H1 (cell line): ENCODE results near the gene ANKRD6. TPM values are rescaled to one million over a fixed set of nuclear protein-coding genes. Genes with fewer than 3 reads are reported as not detected.

Experiments used
- CTCF ChIA-PET: fragments of 300-600 bp; sonication (Branson Sonifier 250); formaldehyde crosslinking; loops from one replicate; lab custom pipeline; 2021; ENCODE audit not compliant: partially characterized antibody; lab: Charles Lee
- POLR2A ChIA-PET: fragments of 300-600 bp; sonication (Branson Sonifier 250); formaldehyde crosslinking; loops from one replicate; lab custom pipeline; 2021; ENCODE audit warnings: inconsistent platforms; ENCODE audit not compliant: partially characterized antibody; lab: Charles Lee
- DNase-seq, 2 experiments: peaks; one replicate each; pipeline versions ENCODE4 v3.0.0 to v3.0.0-alpha.2; 2010 to 2022; ENCODE audit warnings: low spot score in 2 of 2, low read depth in 1 of 2, mixed read lengths in 1 of 2
- FAIRE-seq: peaks from 2 replicates; lab custom pipeline; 2011; peaks lifted over from hg19 to GRCh38; lab: Jason Lieb, UNC
- H2AFZ ChIP-seq: 2 replicates; pipeline ENCODE4 v1.8.1; 2012; ENCODE audit warnings: low read length, inconsistent platforms
- H2AK5ac ChIP-seq: 2 replicates; pipeline ENCODE4 v1.6.1; 2013; ENCODE audit warnings: low read depth, low read length
- H2BK120ac ChIP-seq: replicated peaks from 2 replicates; pipeline ENCODE3; 2013; ENCODE audit warnings: low read depth, low read length, inconsistent platforms
- H2BK12ac ChIP-seq: 2 replicates; pipeline ENCODE4 v1.6.1; 2013; ENCODE audit warnings: low read depth, low read length
- H2BK15ac ChIP-seq: 2 replicates; pipeline ENCODE4 v1.6.1; 2013; ENCODE audit warnings: low read length
- H2BK20ac ChIP-seq: 2 replicates; pipeline ENCODE4 v1.6.1; 2013; ENCODE audit warnings: low read length
- H2BK5ac ChIP-seq: 2 replicates; pipeline ENCODE4 v1.6.1; 2013; ENCODE audit warnings: low read depth, low read length
- H3K14ac ChIP-seq: 2 replicates; pipeline ENCODE4 v1.6.1; 2013; ENCODE audit warnings: inconsistent platforms; ENCODE audit not compliant: insufficient read length
- H3K18ac ChIP-seq: 2 replicates; pipeline ENCODE4 v1.6.1; 2013; ENCODE audit warnings: low read length; ENCODE audit errors: extremely low read depth
- H3K23ac ChIP-seq: 2 replicates; pipeline ENCODE4 v1.6.1; 2013; ENCODE audit warnings: inconsistent platforms; ENCODE audit not compliant: insufficient read length
- H3K23me2 ChIP-seq: 2 replicates; pipeline ENCODE4 v1.6.1; 2013; ENCODE audit warnings: low read depth, low read length
- H3K27ac ChIP-seq: 2 replicates; pipeline ENCODE4 v1.6.1; 2011; ENCODE audit warnings: low read depth, low read length, inconsistent platforms
- H3K27me3 ChIP-seq, 4 experiments: replicated peaks in 1 of 4; 1 replicate in 1 of 4; 2 replicates in 3 of 4; pipeline versions ENCODE4 v1.6.1 to v1.8.1; 2011 to 2013; ENCODE audit warnings: low read length in 3 of 4, mild to moderate bottlenecking in 3 of 4, inconsistent platforms in 2 of 4, mixed read lengths in 2 of 4, moderate library complexity in 1 of 4; ENCODE audit not compliant: control insufficient read depth in 3 of 4, insufficient read depth in 3 of 4; ENCODE audit errors: extremely low read depth in 1 of 4
- H3K36me3 ChIP-seq, 4 experiments: 2 replicates each; pipeline versions ENCODE4 v1.6.1 to v1.8.1; 2011 to 2013; ENCODE audit warnings: mild to moderate bottlenecking in 4 of 4, low read length in 3 of 4, moderate library complexity in 2 of 4, control low read depth in 1 of 4, inconsistent platforms in 1 of 4; ENCODE audit not compliant: insufficient read depth in 4 of 4, control insufficient read depth in 2 of 4
- H3K4ac ChIP-seq: replicated peaks from 2 replicates; pipeline ENCODE3; 2013; ENCODE audit warnings: low read length, low read depth, mixed read lengths, inconsistent platforms; ENCODE audit not compliant: insufficient read length
- H3K4me1 ChIP-seq, 4 experiments: replicated peaks in 1 of 4; 1 replicate in 1 of 4; 2 replicates in 3 of 4; pipeline versions ENCODE4 v1.6.1 to v1.8.1; 2011 to 2013; ENCODE audit warnings: low read length in 3 of 4, inconsistent platforms in 2 of 4, mixed read lengths in 1 of 4; ENCODE audit not compliant: insufficient read depth in 4 of 4, control insufficient read depth in 3 of 4
- H3K4me2 ChIP-seq, 2 experiments: 2 replicates each; pipeline versions ENCODE4 v1.6.1 to v1.8.1; 2011 to 2013; ENCODE audit warnings: low read depth in 2 of 2, low read length in 2 of 2, control low read depth in 1 of 2, inconsistent platforms in 1 of 2, mild to moderate bottlenecking in 1 of 2; ENCODE audit not compliant: insufficient read depth in 1 of 2
- H3K4me3 ChIP-seq, 4 experiments: fragments of 200-600, 300-600 bp in 1 of 4; sonication (generic), shearing (Covaris generic), sonication (Bioruptor Twin) in 1 of 4; 2 replicates each; pipeline versions ENCODE4 v1.5.1 to v1.8.1; 2011 to 2016; ENCODE audit warnings: low read length in 4 of 4, low read depth in 3 of 4, control low read depth in 2 of 4, inconsistent platforms in 2 of 4, mild to moderate bottlenecking in 2 of 4, mixed read lengths in 1 of 4, moderate library complexity in 1 of 4; ENCODE audit not compliant: insufficient read depth in 2 of 4; ENCODE audit errors: extremely low read depth in 1 of 4
- H3K56ac ChIP-seq: replicated peaks from 2 replicates; pipeline ENCODE3; 2013; ENCODE audit warnings: low read depth, mild to moderate bottlenecking, mixed read lengths, low read length, inconsistent platforms; ENCODE audit not compliant: insufficient read length
- H3K79me1 ChIP-seq: 2 replicates; pipeline ENCODE4 v1.6.1; 2013; ENCODE audit warnings: low read depth, low read length, control low read depth
- H3K79me2 ChIP-seq, 2 experiments: 2 replicates each; pipeline versions ENCODE4 v1.6.1 to v1.8.1; 2012 to 2013; ENCODE audit warnings: low read length in 2 of 2, mild to moderate bottlenecking in 2 of 2, inconsistent platforms in 1 of 2; ENCODE audit not compliant: insufficient read depth in 2 of 2, control insufficient read depth in 1 of 2
- H3K9ac ChIP-seq, 4 experiments: replicated peaks in 1 of 4; 1 replicate in 1 of 4; 2 replicates in 3 of 4; pipeline versions ENCODE4 v1.6.1 to v1.8.1; 2011 to 2013; ENCODE audit warnings: low read depth in 3 of 4, low read length in 3 of 4, control low read depth in 2 of 4, mild to moderate bottlenecking in 2 of 4, moderate library complexity in 2 of 4, inconsistent platforms in 1 of 4; ENCODE audit errors: extremely low read depth in 1 of 4
- H3K9me3 ChIP-seq, 2 experiments: 2 replicates each; pipeline versions ENCODE4 v1.6.1 to v1.8.1; 2012 to 2013; ENCODE audit warnings: mild to moderate bottlenecking in 2 of 2, moderate library complexity in 2 of 2, control low read depth in 1 of 2, inconsistent platforms in 1 of 2, low read depth in 1 of 2, low read length in 1 of 2, mixed read lengths in 1 of 2; ENCODE audit not compliant: insufficient read depth in 2 of 2
- H4K20me1 ChIP-seq, 2 experiments: replicated peaks in 1 of 2; 2 replicates each; pipeline versions ENCODE3 to v1.8.1; 2011 to 2013; ENCODE audit warnings: inconsistent platforms in 2 of 2, low read length in 2 of 2, mild to moderate bottlenecking in 1 of 2; ENCODE audit not compliant: insufficient read depth in 2 of 2, control insufficient read depth in 1 of 2
- H4K5ac ChIP-seq: 2 replicates; pipeline ENCODE4 v1.6.1; 2013; ENCODE audit warnings: low read length, low read depth, mixed read lengths, inconsistent platforms; ENCODE audit not compliant: insufficient read length
- H4K8ac ChIP-seq: 2 replicates; pipeline ENCODE4 v1.8.0; 2013; ENCODE audit warnings: mild to moderate bottlenecking, moderate library complexity, low read length, inconsistent platforms; ENCODE audit not compliant: insufficient read depth; ENCODE audit errors: extremely low read depth
- H4K91ac ChIP-seq: replicated peaks from 2 replicates; pipeline ENCODE3; 2013; ENCODE audit warnings: low read length, mixed read lengths, inconsistent platforms; ENCODE audit not compliant: insufficient read length
- KDM4A ChIP-seq: IDR thresholded peaks from one replicate; pipeline ENCODE4 v1.7.1; 2012; ENCODE audit warnings: low read depth, mild to moderate bottlenecking, moderate library complexity, low read length, inconsistent platforms; ENCODE audit not compliant: severe bottlenecking
- NRF1 ChIP-seq: IDR thresholded peaks from 2 replicates; pipeline ENCODE4 v1.6.1; 2011; ENCODE audit warnings: mild to moderate bottlenecking, low read depth, low read length, improper control_type of control experiment
- RBBP5 ChIP-seq: IDR thresholded peaks from 2 replicates; pipeline ENCODE4 v1.7.1; 2012; ENCODE audit warnings: low read depth, mild to moderate bottlenecking, inconsistent platforms, low read length, moderate library complexity, borderline replicate concordance
- SIX5 ChIP-seq: IDR thresholded peaks from 2 replicates; pipeline ENCODE4 v1.6.1; 2011; ENCODE audit warnings: mild to moderate bottlenecking, low read depth, low read length
- WGBS, 2 experiments: shearing (Covaris generic) in 1 of 2; methylation state at CpG; one replicate each; pipeline versions ENCODE4 v1.1.6 to v1.1.7; 2013 to 2015; ENCODE audit warnings: low lambda C conversion rate in 2 of 2, mixed read lengths in 2 of 2, inconsistent platforms in 1 of 2, low coverage in 1 of 2, missing lambda C conversion rate in 1 of 2; ENCODE audit not compliant: insufficient replicate concordance in 2 of 2, insufficient coverage in 1 of 2, insufficient read length in 1 of 2; ENCODE audit errors: extremely low coverage in 1 of 2, missing lambda C conversion rate in 1 of 2; 5-methylcytosine and 5-hydroxymethylcytosine counted together
- polyA plus RNA-seq, 7 experiments: library from polyadenylated mRNA; depleted of rRNA in 3 of 7; stranded (reverse) in 5 of 7; unstranded in 2 of 7; fragments of >200 nt in 5 of 7; fragments of 200-250 nt in 2 of 7; gene quantifications; 1 replicate in 5 of 7; 2 replicates in 1 of 7; 4 replicates in 1 of 7; pipeline versions ENCODE4 v1.2.1 to v1.2.3, GENCODE V29; 2011 to 2013; ENCODE audit warnings: missing spikeins in 2 of 7, mixed read lengths in 2 of 7
- total RNA-seq: library from RNA; stranded (reverse); fragmentation: NEBNext Ultra II Directional; extraction: Animal tissue kit (Norgen Biotek cat#: 25700); gene quantifications from 2 replicates; pipeline ENCODE4 v1.2.1, GENCODE V29; 2021

Gene ANKRD6
- total and polyA plus RNA-seq, 2 of the 8 experiments (the other 6 are each of a cell fraction or from before 2014, with no cell fraction given), result 5.9 to 12.8 TPM

- Histone ChIP-seq H3K27me3 (no peaks in the 10 kb centered on the region), H3K27ac (no peak overlapping the region), H4K5ac (no peak overlapping the region), H4K8ac (no peak overlapping the region), H3K79me2 (0 out of 4 replicates have a peak, but pooled peaks cover 0 to 4% of the 10 kb centered on the region in 2 experiments), H3K9me3 (no peaks in the 10 kb centered on the region), H3K4me3 (no peak overlapping the region), H2BK12ac (no peak overlapping the region), H3K23me2 (no peaks in the 10 kb centered on the region), H4K91ac (no peak overlapping the region), H3K36me3 (peaks cover 41 to 86% (median 69%) of the 10 kb centered on the region in 4 experiments), H3K23ac (no peak overlapping the region), H2BK15ac (no peak overlapping the region), H3K4me2 (no peak overlapping the region), H4K20me1 (no peaks in the 10 kb centered on the region), H3K4ac (no peak overlapping the region), H2BK20ac (no peak overlapping the region), H3K18ac (no peak overlapping the region), H2AK5ac (no peak overlapping the region), H3K79me1 (no peaks in the 10 kb centered on the region), H3K9ac (no peak overlapping the region), H3K4me1 (peaks cover 0 to 1% (median under 1%) of the 10 kb centered on the region in 4 experiments; a peak in 2 of 7 replicates), H2AFZ (no peak overlapping the region), H2BK120ac (no peak overlapping the region), H3K56ac (no peak overlapping the region), H2BK5ac (no peak overlapping the region), H3K14ac (no peak overlapping the region)
- POLR2A ChIA-PET, result interaction anchor here (1.0 to 1.1 kb wide), 2 partner anchors 11 to 12 kb away, joined by 3 read pairs; no protein-coding TSS in a partner anchor
- CTCF ChIA-PET, result no interaction called here
- FAIRE-seq (no peak), DNase-seq (no peak)
- 95% methylated on average over 4 of the region's 4 CpGs; no CpG with 5 or more reads in 1 of the 2 experiments for WGBS, 2 experiments
- TF ChIP-seq SIX5 (no peak), KDM4A (no peak), NRF1 (no peak), RBBP5 (no peak)
These were observed 229.8 kb downstream of the ANKRD6 start for GRCh38 chr6:89662659-89663223.
